HG02610 (cell line): ENCODE measurements around the gene HSPA1B.
"Not testable (repeated sequence)": the region's sequence is repeated elsewhere in the genome, so short reads cannot be mapped to it uniquely, and the experiment has no call there.

Experiments
- ATAC-seq: cut with Tn5 transposase; IDR thresholded peaks from one replicate; pipeline ENCODE4 v1.9.1; 2021; ENCODE audit warnings: mild to moderate bottlenecking, moderate library complexity; ENCODE audit not compliant: unreplicated experiment

Gene HSPA1B

DNA sequence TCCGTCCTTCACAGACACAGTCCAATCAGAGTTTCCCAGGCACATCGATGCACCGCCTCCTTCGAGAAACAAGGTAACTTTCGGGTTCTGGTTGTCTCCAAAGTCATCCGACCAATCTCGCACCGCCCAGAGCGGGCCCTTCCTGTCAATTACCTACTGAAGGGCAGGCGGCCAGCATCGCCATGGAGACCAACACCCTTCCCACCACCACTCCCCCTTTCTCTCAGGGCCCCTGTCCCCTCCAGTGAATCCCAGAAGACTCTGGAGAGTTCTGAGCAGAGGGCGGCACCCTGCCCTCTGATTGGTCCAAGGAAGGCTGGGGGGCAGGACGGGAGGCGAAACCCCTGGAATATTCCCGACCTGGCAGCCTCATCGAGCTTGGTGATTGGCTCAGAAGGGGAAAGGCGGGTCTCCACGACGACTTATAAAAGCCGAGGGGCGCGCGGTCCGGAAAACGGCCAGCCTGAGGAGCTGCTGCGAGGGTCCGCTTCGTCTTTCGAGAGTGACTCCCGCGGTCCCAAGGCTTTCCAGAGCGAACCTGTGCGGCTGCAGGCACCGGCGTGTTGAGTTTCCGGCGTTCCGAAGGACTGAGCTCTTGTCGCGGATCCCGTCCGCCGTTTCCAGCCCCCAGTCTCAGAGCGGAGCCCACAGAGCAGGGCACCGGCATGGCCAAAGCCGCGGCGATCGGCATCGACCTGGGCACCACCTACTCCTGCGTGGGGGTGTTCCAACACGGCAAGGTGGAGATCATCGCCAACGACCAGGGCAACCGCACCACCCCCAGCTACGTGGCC is at the start of gene HSPA1B:
TSS of gene HSPA1B (plus strand) at position 453 of the 794 bp plus-strand sequence. CDS start at position 666, 213 bp downstream.
- ATAC-seq = peak; percentile 74

DNA sequence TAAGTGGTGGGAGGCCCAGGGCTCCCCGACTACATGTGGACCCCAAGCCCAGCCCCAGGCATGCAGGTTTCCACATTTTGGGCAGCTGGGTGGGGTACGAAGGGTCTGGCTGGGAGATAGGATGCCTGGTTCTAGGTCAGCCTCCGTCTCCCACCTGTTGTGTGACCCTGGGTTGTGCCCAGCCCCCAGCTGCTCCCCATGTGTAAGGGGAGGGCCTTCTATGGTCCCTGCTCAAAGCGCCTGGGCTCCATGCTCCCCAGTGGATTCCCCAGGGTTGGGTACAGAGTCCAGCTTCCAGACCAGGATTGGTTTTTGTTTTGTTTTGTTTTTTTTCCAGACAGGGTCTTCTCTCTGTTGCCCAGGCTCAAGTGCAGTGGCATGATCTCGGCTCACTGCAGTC is 49.3 kb upstream of the HSPA1B start:
- ATAC-seq = no peak

DNA sequence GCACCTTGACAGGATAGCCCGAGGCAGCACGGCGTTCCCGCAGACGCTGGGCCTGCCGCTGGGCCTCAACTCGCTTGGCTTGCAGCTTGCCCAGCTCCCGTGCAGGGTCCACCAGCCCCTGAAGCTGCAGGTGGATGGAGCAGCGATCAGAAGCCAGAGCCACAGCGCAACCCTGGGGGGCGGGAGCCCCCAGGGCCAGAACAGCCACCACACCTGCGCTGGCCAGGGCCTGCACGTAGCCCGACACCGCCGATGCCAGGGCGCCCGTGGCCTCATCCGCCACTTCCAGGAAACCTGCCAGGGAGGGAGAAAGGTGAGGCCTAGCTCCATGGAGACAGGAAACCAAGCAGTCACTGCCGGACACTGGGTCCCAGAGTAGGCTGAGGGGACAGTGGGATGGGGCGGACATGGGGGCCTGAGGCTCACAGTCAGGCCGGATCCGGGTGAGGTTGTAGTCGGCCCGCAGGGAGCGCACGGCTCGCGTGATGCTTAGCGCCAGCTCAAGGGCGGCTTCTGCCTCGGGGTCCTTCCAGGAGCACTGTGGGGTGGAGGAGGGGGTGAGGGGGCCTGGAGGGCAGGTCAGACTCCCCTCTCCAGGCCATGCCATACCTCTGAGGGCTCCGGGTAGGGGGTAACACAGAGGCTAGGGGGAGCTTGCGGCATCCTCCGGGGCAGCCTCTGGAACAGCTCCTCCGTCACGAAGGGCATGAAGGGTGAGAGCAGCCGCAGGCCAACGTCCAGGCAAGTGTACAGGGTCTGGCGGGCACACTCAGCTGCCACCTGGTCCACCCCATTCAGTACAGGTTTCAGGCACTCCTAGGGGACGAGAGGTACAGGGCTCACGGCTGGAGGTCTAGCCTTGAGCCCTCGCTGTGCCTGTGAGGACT is 48.3 kb upstream of the HSPA1B start:
- no peak for ATAC-seq

DNA sequence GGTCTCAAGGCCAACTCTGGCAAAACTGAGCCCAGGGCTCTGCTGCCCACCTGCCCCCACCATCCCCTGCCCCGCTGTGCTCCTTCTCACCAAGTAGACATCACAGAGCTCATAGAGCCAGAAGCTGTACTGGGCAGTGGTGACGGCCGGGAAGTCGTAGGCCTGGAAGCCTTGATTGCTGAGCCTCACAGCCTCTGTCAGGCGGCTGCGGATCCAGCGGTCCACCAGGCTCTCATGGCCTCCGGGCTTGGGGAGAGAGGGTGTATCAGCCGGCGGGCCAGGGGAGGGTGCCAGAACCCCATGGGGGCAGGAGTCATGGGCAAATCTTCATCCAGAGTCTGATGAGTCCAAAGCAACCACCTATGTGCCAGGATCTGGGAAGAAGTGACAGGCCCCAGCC is 47.6 kb upstream of the HSPA1B start:
- ATAC-seq = no peak

DNA sequence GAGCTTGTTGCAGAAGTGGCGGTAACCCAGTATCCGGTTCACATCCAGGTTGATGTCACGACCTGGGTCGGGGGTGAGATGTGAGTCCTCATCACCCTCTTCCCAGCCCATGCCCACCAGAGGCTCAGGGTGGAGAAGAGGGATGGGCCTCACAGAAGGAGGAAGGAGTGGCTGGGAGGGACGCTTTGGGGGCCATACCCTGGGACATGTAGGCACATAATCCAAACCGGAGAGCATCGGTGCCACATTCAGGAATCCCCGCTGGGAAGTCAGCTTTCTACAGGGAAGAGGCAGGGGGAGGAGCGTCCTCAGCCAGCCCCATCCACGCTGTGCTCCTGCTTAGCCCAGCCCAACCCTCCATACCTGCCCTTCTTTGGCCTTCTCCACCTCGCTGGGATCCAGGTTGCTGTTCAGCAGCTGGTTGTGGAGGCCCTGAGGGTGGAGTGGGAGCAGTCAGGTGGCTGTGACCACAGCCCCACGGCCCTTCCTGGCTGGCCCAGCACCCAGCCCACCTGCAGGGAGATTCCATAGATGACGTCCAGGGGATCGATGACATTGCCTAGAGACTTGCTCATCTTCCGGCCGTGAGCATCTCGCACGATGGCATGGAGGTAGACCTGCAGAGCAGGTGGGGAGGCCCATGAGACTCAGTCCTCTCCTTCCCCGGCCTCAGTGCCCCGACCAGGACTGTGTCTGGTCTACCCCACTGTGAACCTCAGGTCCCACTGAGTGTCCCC is 46.9 kb upstream of the HSPA1B start:
- ATAC-seq = no peak

DNA sequence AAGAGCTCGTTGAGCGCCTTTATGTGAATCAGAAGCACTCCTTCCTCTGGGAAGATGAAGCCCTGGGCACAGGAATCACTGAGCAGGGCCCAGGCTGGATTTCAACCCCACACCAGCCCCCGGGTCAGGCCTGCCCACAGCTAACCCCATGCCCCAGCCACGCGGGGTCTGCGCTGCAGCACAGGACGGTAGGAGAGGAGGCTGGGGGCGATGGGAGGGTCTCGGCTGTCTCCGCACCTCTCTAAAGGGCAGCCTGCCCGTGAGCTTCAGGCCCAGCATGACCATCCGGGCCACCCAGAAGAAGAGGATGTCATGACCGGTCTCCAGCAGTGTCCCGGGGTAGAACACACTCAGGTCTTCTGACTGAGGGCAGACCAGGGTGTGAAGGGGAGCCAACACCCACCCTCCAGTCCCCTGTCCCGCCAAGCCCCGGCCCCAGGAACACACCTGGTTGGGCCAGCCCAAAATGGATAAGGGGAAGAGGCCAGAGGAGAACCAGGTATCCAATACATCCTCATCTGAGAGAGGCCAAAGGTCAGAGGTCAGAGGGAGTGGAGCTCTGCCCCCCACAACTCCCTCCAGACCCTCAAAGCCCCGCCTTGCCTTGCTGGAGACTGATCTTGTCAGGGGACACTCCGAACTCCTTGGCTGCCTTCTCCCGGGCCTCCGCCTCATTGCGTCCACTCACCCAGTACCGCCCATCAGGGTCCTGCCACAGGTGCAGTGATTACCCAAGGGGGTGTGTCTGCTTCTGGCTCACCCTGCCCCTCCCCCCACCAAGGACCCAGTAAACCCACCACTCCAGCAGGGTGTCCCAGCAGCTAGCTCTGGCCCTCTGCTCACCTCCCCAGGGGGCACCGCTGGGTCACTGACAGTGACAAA is 46.1 kb upstream of the HSPA1B start:
- ATAC-seq = no peak

DNA sequence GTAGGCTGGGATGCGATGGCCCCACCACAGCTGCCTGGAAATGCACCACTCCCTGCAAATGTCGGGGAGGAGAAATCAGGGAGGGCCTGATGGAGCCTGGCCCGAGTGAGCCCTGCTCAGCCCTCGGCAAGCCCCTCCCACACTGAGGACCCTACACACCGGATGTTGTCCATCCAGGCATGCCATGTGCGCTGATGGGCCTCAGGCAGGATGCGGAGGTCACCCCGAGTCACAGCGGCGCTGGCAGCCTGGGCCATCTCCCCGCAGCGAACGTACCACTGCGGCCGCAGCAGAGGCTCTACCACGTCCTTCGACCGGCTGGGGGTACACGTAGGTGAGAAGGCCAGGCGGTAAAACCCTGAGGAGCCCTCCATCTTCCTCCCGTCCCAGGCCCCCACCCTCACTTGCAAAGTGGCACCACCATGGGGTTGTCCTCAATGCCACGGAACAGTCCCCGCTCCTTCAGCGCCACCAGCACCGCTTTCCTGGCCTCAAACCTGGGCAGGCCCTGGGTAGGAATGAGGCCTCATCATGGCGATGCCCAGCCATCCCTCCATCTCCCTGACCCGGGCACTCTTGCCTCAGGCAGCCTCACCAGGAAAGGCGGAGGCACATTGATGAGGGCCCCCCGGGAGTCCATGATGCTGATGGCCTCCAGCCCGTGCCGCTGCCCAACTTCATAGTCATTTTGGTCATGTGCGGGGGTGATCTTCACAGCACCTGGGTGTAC is 45.2 kb upstream of the HSPA1B start:
- no peak for ATAC-seq

DNA sequence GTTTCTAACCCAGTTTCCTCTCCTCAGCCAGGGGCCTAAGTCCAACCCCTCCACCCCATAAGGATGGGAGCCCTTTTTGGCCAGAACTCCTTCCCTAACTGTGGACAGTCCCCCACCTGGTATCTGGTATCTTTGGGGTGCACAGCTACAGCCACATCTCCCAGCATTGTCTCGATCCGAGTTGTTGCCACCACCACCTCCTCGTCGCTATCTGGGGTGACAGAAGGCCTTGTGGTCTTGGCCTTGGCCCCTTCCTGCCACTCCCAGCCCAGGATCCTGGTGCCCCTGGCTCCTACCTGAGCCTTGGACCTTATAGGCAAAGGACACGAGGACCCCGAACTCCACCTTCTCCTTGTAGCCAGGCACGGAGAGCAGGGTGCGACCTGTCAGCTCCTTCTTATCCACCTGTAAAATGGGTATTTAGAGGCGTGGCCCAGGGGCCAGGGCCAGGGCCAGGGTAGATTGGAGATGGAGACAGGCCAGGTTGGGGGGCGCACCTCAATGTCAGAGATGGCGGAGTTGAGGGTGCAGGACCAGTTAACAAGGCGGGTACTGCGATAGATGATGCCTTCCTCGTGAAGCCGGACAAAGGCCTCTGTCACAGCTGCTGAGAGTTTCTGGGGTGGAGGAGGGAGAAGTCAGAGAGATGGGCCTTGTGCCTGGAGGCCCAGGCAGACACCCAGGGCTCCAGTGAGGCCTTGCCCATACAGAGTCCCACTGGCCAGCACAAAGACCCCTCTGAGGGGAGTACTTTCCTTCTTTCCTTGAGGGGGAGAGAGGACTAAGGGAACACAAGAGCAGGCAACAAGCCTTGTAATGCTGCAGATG is 43.2 kb upstream of the HSPA1B start:
- no peak for ATAC-seq

DNA sequence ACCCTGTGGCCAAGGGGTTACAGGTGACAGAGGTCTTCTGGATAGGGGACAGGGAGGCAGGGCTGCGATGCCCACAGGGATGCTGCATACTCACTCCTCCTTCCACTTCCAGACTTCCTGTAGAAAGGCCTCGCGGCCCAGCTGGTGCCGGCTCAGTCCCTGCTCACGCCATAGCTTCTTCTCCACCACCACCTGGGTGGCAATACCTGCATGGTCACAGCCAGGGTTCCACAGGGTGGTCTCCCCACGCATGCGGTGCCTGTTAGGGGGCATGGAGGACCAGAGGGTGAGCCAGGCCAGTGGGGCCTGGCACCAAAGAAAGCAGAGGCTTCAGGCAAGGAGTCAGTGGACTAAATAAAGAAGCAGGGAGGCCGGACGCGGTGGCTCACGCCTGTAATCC is 42.1 kb upstream of the HSPA1B start:
- no peak for ATAC-seq

DNA sequence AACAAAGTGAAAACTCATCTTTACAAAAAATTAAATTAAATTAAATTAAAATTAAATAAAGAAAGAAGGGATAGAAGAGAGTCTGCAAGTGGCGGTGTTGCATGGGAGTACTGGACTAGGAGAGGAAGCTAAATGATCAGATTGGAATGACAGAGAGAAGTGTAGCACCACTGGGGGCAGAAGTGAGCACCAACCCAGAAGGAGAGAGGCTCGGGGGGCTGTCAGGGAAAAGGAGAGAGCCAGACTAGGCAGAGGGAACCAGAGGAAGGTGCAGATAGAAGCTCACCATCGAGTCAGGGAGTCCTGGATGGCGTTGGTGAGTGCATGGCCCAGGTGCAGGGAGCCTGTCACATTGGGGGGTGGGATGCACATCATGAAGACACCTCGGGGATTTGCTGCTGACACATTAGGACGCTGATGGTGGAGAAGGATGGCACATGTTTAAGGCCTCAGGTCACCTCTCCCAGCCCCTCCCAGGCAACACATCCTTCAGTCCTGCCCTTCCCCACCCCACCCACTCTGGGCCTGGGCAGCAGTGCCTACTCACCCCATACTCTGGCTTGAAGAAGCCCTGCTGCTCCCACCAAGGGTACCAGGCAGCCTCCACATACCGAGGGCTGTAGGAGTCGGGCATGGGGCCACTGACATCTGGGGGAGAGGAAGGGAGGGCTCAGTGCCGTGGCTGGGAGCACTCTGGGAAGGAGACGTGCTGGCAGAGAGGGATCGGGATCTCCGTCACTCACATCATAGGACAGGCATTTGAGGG is 36.0 kb upstream of the HSPA1B start:
- ATAC-seq = no peak

DNA sequence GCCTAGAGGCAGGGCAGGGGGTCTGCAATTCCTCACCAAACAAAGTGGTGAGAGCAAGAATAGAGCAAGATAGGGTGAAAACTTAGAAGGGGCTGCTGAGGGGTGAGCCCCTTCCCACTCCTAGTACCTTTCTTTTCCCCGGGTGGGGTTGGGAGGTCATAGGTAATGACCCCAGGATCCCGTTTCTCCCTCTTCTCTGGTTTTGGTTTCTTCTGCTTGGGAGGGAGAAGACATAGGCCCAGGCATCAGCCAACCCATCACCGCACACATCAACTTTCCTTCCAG is 35.5 kb upstream of the HSPA1B start:
- ATAC-seq = no peak

DNA sequence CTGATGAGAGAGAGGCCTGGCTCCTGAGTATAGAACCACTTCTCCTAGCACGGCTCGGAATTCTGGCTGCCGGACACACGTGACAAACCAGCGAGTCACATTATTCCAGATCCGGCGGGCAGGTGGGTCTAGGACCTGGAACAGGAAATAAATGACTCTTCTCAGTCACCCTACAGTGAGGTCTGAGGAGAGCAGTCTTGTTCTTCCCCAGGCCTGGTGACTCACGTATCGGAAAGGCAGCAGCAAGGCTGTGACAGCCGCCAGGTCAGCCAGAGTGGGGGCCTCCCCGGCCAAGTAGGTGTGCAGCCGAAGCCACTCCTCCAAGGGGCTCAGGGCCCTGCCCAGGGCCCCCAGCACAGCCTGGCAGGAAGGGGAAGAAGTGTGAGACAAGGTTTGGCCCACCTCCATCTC is 34.8 kb upstream of the HSPA1B start:
- ATAC-seq = no peak

DNA sequence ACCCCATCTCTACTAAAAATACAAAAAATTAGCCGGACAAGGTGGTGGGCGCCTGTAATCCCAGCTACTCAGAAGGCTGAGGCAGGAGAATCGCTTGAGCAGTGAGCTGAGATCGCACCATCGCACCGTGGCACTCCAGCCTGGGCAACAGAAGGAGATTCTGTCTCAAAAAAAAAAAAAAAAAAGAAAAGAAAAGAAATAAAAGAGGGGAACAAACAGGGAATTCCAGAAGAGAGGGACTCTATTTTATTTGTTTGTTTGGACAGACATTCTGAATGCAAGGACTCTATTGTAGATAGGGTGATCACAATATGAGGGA is 33.7 kb upstream of the HSPA1B start:
- not testable (repeated sequence) for ATAC-seq

DNA sequence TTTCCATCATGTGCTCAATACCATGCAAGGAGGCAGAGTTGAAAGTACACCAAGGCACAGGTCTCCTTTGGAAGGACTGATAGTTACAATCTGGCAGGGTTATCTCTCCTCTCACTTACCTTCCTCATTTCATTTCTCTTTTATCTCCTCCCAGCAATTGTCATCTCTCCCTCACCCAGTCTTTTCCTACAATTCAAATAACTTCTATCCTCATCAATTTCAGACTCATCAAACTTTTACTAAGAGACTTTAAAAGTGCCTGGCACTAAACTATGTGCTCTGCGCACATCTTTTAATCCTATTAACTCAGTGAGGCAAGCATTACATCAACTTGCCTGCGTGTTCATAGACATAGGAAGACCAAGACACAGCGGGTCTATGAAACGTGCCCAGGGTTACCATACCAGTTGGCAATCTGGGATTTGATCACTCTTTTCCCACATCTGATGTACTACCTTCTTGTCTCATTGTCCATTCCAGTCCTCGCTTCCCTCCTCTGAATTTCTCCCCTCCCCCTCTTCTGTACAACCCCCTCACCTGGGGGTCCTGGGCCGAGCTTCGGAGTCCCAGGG is 33.2 kb upstream of the HSPA1B start:
- ATAC-seq = no peak

DNA sequence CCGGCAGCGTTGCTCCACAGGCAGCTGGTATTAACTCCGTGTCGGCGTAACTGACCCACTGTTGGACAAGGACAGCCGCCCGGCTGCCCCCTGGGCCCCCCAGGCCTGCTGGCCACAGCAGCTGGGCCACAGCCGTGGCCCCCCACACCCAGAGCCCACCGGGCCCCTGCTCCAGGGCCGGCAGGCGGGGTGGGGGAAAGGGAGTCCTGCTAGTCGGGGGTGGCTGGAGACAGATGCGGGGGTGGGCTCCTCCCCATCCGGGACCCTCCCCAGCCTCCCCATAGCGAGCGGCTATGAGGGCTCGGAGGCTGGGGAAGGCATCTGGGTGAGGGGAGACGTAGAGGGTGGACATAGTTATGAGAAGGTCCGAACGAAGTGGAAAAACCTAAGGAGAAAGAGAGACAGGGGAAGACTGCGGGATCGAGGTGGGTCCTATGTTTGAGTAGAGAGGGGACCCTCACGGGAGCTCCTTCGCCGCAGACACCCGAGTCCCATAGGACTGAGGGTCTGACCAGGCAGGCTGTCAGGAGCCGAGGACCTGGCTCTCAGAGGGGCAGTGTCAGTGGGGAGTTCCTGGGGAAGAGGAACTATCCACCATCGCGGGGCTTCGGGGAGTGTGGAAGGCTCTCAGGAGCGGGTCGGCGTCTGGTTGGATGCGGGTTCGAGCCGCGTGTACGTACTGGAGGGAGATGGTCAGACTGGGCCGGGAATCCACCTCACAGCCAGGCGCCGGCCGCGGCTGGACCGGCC is 32.5 kb upstream of the HSPA1B start:
- peak; percentile 6 for ATAC-seq

DNA sequence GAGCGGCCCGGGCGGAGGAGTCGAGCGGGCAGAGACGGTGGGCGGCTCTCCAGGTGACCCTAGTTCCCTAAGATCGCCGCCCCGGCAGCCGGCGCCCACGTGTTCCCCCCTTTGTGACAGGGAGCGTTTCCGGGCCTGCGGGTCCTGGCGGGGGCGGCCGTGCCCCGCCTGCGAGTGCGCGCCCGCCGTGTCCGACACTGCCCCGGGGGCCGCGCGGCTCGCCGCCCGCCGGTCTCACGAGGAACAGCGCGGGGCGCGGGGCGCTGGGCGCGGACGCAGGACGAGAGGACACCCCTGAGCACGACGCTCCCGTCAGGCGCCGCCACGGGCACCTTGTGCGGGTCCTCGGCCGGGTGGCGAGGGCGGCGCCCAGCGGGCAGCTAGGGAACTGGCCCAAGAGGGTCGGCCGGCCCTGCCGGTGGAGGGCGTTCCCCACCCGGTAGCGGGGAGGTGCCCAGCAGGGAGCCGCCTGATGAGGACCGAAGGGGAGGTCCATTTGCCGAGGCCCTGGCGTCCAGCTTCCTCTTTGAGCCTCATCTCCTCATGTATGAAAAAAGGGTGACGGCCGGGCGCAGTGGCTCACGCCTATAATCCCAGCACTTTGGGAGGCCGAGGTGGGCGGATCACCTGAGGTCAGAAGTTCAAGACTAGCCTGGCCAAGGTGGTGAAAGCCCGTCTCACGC is 31.8 kb upstream of the HSPA1B start, which contains the start of gene VARS1:
TSS of gene VARS1 (minus strand) at position 137 of the 683 bp plus-strand sequence. CDS start 535 bp downstream, outside the sequence.
- ATAC-seq = peak; percentile 76

DNA sequence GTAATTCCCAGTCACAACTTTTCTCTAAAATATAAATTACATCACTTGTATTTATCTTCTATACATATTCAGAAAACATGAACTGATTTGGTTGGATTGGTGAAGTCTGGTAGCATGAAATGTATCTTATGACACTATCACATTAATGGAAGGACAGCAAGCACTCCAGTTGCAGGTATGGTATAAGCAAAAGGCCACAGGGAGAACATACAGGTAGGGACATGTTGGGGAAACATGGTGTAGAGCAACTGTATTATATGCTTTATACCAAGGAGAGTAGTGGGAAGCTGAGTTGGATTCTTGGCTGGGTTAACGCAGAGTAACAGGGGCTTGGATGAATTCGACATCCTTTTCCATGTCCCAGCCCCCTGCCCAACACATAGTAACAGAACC is 30.5 kb upstream of the HSPA1B start:
- no peak for ATAC-seq
